Measurements from ENCODE around the gene FOXD4L1.
"Not testable (repeated sequence)": the region's sequence is repeated elsewhere in the genome, so short reads cannot be mapped to it uniquely, and the experiment has no call there.

DNA sequence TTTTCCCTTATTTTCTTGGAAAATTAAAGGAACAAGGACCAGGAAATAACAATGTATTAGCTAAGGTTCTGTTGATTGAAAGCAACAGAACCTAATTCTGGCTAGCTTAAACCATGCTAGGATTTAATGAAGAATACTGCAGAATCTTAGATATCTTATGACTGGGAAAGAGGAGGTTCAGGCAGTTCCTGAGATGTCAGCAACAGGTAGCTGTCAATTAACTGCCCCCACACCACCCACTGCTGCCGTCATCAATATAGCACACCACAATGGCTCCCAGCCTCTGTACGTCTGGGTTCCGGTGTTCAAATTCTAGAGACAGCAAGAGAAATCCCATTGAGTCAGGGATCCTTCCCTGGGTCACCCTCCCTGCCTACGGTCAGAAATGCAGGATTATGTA is 34.5 kb downstream of the FOXD4L1 start:
- TF ChIP-seq, protein P1, sequence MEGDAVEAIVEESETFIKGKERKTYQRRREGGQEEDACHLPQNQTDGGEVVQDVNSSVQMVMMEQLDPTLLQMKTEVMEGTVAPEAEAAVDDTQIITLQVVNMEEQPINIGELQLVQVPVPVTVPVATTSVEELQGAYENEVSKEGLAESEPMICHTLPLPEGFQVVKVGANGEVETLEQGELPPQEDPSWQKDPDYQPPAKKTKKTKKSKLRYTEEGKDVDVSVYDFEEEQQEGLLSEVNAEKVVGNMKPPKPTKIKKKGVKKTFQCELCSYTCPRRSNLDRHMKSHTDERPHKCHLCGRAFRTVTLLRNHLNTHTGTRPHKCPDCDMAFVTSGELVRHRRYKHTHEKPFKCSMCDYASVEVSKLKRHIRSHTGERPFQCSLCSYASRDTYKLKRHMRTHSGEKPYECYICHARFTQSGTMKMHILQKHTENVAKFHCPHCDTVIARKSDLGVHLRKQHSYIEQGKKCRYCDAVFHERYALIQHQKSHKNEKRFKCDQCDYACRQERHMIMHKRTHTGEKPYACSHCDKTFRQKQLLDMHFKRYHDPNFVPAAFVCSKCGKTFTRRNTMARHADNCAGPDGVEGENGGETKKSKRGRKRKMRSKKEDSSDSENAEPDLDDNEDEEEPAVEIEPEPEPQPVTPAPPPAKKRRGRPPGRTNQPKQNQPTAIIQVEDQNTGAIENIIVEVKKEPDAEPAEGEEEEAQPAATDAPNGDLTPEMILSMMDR (IDR thresholded peaks at IDR 0.05) = not testable (repeated sequence)
- TF ChIP-seq POLR2A (IDR thresholded peaks at IDR 0.05) = not testable (repeated sequence)
